Bronchial smooth muscle cell (primary cell): ENCODE measurements around the gene ST7. TPM values are rescaled to one million over a fixed set of nuclear protein-coding genes. Genes with fewer than 3 reads are reported as not detected.

Experiments
- total RNA-seq: library from RNA; depleted of rRNA; stranded (reverse); fragments of >200 nt; gene quantifications from 2 replicates; pipeline ENCODE4 v1.2.1, GENCODE V29; 2014

The ST7 gene
- 12.3 and 13.3 TPM in 2 replicates for total RNA-seq

DNA sequence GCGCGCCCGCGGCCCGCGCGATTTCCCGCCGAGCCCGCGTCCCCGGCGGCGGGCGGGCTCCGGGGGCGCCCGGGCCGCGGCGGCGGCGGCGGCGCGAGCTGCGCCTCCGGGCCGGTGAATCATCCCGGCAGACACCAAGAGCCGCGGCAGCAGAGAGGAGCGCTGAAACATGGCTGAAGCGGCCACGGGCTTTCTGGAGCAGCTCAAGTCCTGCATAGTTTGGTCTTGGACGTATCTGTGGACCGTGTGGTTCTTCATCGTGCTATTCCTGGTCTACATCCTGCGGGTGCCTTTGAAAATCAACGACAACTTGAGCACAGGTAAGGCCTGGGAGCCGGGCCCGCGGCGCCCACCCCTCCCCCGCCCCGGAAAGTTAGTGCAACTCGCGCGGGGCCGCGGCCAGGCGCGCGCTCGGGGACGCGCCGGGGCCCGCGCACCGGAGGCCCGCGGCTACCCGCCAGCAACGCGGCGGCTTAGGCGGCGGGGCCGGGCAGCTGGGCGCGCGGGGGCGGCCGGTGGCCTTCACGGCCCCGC lies at the start of gene ST7:
ST7 (plus strand) TSS at position 130 of the 534 bp plus-strand sequence; CDS start at position 170, 40 bp downstream.

Other genes starting within 250 kb of the ST7 start
- gene CAPZA2, start 90.9 kb upstream of the ST7 start, total RNA-seq = 78.4 and 92.7 TPM in 2 replicates